SU-DHL-6 (cell line): ENCODE data around the gene CHCHD5.

Experiments
- EZH2phosphoT487 ChIP-seq: fragments of 200-600 bp; sonication (generic), shearing (Covaris generic); conservative IDR thresholded peaks from 2 replicates; pipeline ENCODE4 v1.6.1; 2018; ENCODE audit warnings: mild to moderate bottlenecking, antibody characterized with exemption, low read length, moderate library complexity, mixed read lengths
- TF ChIP-seq, protein P1 (sequence below): fragments of 200-600 bp; sonication (generic); IDR thresholded peaks from one replicate; pipeline ENCODE4 v1.5.1; 2017; ENCODE audit warnings: antibody characterized with exemption, mild to moderate bottlenecking, low read length, moderate library complexity; ENCODE audit not compliant: insufficient read depth, poor library complexity, severe bottlenecking

DNA sequence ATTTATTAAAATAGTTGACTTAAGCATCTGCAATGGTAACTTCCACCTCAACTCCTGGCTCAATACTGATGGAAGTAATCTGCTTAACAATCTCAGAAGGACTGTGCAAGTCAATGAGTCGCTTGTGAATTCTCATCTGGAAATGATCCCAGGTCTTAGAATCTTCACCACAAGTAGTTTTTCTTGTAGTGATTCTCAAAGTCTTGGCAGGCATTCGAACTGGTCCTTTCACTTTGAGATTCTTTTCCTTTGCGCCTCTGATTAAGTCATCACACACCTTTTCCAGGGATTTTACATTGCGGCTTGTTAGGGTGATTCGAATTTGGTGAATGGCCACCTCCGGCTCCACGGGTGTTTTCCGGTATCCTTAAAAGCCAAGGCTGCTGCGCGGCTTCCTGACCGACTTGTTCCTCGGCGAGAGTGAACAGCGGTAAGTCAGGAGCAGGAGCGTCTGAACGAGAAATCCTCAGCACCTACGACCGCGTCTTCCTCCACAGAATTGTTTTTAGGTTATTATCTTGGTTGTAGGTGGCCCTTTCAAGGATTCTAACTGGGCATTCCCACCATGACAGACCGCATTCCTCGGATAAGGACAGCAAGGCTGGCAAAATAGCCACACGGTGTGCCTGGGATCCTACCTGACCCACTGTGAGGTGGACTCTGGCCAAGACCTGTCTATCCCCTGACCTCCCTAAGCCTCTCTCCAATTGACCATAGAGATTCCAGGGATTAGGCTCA is 37.5 kb downstream of the CHCHD5 start:
- TF ChIP-seq, protein P1, sequence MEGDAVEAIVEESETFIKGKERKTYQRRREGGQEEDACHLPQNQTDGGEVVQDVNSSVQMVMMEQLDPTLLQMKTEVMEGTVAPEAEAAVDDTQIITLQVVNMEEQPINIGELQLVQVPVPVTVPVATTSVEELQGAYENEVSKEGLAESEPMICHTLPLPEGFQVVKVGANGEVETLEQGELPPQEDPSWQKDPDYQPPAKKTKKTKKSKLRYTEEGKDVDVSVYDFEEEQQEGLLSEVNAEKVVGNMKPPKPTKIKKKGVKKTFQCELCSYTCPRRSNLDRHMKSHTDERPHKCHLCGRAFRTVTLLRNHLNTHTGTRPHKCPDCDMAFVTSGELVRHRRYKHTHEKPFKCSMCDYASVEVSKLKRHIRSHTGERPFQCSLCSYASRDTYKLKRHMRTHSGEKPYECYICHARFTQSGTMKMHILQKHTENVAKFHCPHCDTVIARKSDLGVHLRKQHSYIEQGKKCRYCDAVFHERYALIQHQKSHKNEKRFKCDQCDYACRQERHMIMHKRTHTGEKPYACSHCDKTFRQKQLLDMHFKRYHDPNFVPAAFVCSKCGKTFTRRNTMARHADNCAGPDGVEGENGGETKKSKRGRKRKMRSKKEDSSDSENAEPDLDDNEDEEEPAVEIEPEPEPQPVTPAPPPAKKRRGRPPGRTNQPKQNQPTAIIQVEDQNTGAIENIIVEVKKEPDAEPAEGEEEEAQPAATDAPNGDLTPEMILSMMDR = no peak
- no peak for TF ChIP-seq EZH2phosphoT487
